ENCODE results near the gene MDH1B.

GRCh38 chr2:206727287-206727686, 37.8 kb downstream of the MDH1B start:
- TF ChIP-seq POLR2AphosphoS5 (IDR thresholded peaks at IDR 0.05) = no peak
- no peak for TF ChIP-seq EP300 (IDR thresholded peaks at IDR 0.05)
- TF ChIP-seq CTCF (IDR thresholded peaks at IDR 0.05) = no peak

Data from suprapubic skin (tissue), 4 donors.